NCI-H510A treated with DMSO at 0.1 percent for 48 hours (cell line): ENCODE results near the gene SDR9C7.
"Not testable (repeated sequence)": the region's sequence is repeated elsewhere in the genome, so short reads cannot be mapped to it uniquely, and the experiment has no call there.

Experiments
- DNase-seq: peaks from one replicate; lab custom pipeline; 2025; lab: John Stamatoyannopoulos, UW

The SDR9C7 gene

GRCh38 chr12:56953314-56953713 is 19.1 kb upstream of the SDR9C7 start:
- no peak for DNase-seq

GRCh38 chr12:56951582-56952339 is 17.6 kb upstream of the SDR9C7 start:
- DNase-seq, result no peak

GRCh38 chr12:56948881-56949280 is 14.7 kb upstream of the SDR9C7 start:
- DNase-seq, result no peak

GRCh38 chr12:56948457-56948777 is 14.2 kb upstream of the SDR9C7 start:
- DNase-seq, result no peak

GRCh38 chr12:56947633-56948456 is 13.6 kb upstream of the SDR9C7 start:
- no peak for DNase-seq

GRCh38 chr12:56943878-56944277 is 9.7 kb upstream of the SDR9C7 start:
- DNase-seq, result no peak

- DNase-seq, result not testable (repeated sequence)
These were observed 9.2 kb upstream of the SDR9C7 start for GRCh38 chr12:56943374-56943773.

GRCh38 chr12:56941299-56942017 is 7.2 kb upstream of the SDR9C7 start:
- no peak for DNase-seq

GRCh38 chr12:56940942-56941298 is 6.7 kb upstream of the SDR9C7 start:
- not testable (repeated sequence) for DNase-seq

GRCh38 chr12:56935752-56936151 is 1.5 kb upstream of the SDR9C7 start:
- DNase-seq, result no peak

GRCh38 chr12:56935157-56935556 is 949 bp upstream of the SDR9C7 start:
- DNase-seq, result no peak

- no peak for DNase-seq
These were observed 1.3 kb downstream of the SDR9C7 start for GRCh38 chr12:56932867-56933266.

GRCh38 chr12:56932146-56932545 is 2.1 kb downstream of the SDR9C7 start:
- DNase-seq, result no peak

- no peak for DNase-seq
These were observed 2.7 kb downstream of the SDR9C7 start for GRCh38 chr12:56931474-56931978.

- DNase-seq, result no peak
These were observed 4.0 kb downstream of the SDR9C7 start for GRCh38 chr12:56930241-56930640.

GRCh38 chr12:56929780-56930179 is 4.4 kb downstream of the SDR9C7 start:
- DNase-seq, result no peak

GRCh38 chr12:56928262-56928661 is 5.9 kb downstream of the SDR9C7 start:
- DNase-seq, result no peak

GRCh38 chr12:56927281-56927680 is 6.9 kb downstream of the SDR9C7 start:
- DNase-seq, result no peak

- no peak for DNase-seq
These were observed 12.2 kb downstream of the SDR9C7 start for GRCh38 chr12:56922031-56922430.

GRCh38 chr12:56921346-56921745 is 12.9 kb downstream of the SDR9C7 start:
- DNase-seq, result no peak

GRCh38 chr12:56918139-56918538 is 16.1 kb downstream of the SDR9C7 start:
- not testable (repeated sequence) for DNase-seq

GRCh38 chr12:56916996-56917333 is 17.2 kb downstream of the SDR9C7 start:
- DNase-seq, result no peak
